ENCODE measurements around the gene SECISBP2L. TPM values are rescaled to one million over a fixed set of nuclear protein-coding genes. Genes with fewer than 3 reads are reported as not detected.
"Not testable (repeated sequence)": the region's sequence is repeated elsewhere in the genome, so short reads cannot be mapped to it uniquely, and the experiment has no call there.

The SECISBP2L gene
- total and polyA plus RNA-seq, 7 experiments from 2014 or later = 20.2 to 75.8 (median 51.8) TPM

- Histone ChIP-seq H3K27me3 (ENCODE audit: control insufficient read depth in 2 of 2, insufficient read depth in 2 of 2, low read length in 2 of 2) (no peaks in the 10 kb centered on the region), H3K4me1 (ENCODE audit: control insufficient read depth in 2 of 2, insufficient read depth in 2 of 2, low read length in 2 of 2) (no peaks in the 10 kb centered on the region), H3K4me3 (ENCODE audit: low read length) (no peak overlapping the region), H3K9me3 (ENCODE audit: control insufficient read depth in 2 of 3, low read length in 3 of 3) (no peaks in the 10 kb centered on the region), H3K36me3 (ENCODE audit: control insufficient read depth in 2 of 3, insufficient read depth in 3 of 3, low read length in 3 of 3) (no peaks in the 10 kb centered on the region), H3K27ac (ENCODE audit: low read depth, low read length) (no peak overlapping the region)
- DNase-seq = no peak
- no peak for ATAC-seq
- CTCF ChIA-PET = no interaction called here
- Mint-ChIP-seq H3K4me3 (no peak overlapping the region), H3K36me3 (peaks cover 0 to 3% (median 0%) of the 10 kb centered on the region in 5 donors), H3K9me3 (no peaks in the 10 kb centered on the region), H3K27me3 (peaks cover 0 to 12% (median 4%) of the 10 kb centered on the region in 5 donors), H3K4me1 (no peaks in the 10 kb centered on the region), H3K27ac (no peak overlapping the region)
- POLR2A ChIA-PET = interaction anchor here (0.6 kb wide), 1 partner anchor 32 kb away, joined by 3 read pairs; no protein-coding TSS in a partner anchor
- intact Hi-C loops (cut with micrococcal nuclease) = no loop called here
These were observed 37.4 kb upstream of the SECISBP2L start for GRCh38 chr15:49083401-49084284.

- H3K27me3 ChIP-seq (ENCODE audit: control insufficient read depth in 2 of 2, insufficient read depth in 2 of 2, low read length in 2 of 2) = no peaks in the 10 kb centered on the region
- Mint-ChIP-seq H3K27ac (no peak overlapping the region), H3K9me3 (no peaks in the 10 kb centered on the region), H3K27me3 (peaks cover 0 to 12% (median 4%) of the 10 kb centered on the region in 5 donors), H3K36me3 (peaks cover 0 to 3% (median 0%) of the 10 kb centered on the region in 5 donors), H3K4me3 (no peak overlapping the region), H3K4me1 (no peaks in the 10 kb centered on the region)
- no peak overlapping the region for H3K27ac ChIP-seq (ENCODE audit: low read depth, low read length)
- no peaks in the 10 kb centered on the region for H3K36me3 ChIP-seq (ENCODE audit: control insufficient read depth in 2 of 3, insufficient read depth in 3 of 3, low read length in 3 of 3)
- intact Hi-C loops (cut with micrococcal nuclease) = no loop called here
- CTCF ChIA-PET = no interaction called here
- H3K4me3 ChIP-seq (ENCODE audit: low read length) = no peak overlapping the region
- H3K9me3 ChIP-seq (ENCODE audit: control insufficient read depth in 2 of 3, low read length in 3 of 3) = no peaks in the 10 kb centered on the region
- ATAC-seq = no peak
- POLR2A ChIA-PET = interaction anchor here (0.6 kb wide), 1 partner anchor 32 kb away, joined by 3 read pairs; no protein-coding TSS in a partner anchor
- DNase-seq = no peak
- H3K4me1 ChIP-seq (ENCODE audit: control insufficient read depth in 2 of 2, insufficient read depth in 2 of 2, low read length in 2 of 2) = no peaks in the 10 kb centered on the region
These were observed 36.7 kb upstream of the SECISBP2L start for GRCh38 chr15:49082960-49083359.

GRCh38 chr15:49079340-49080039 lies 33.2 kb upstream of the SECISBP2L start:
- no peak overlapping the region for H3K27ac ChIP-seq (ENCODE audit: low read depth, low read length)
- Mint-ChIP-seq H3K27me3 (peaks cover 0 to 6% (median 0%) of the 10 kb centered on the region in 5 donors), H3K36me3 (peaks cover 0 to 3% (median 0%) of the 10 kb centered on the region in 5 donors), H3K27ac (no peak overlapping the region), H3K4me3 (no peak overlapping the region), H3K4me1 (no peaks in the 10 kb centered on the region), H3K9me3 (peaks cover 0 to 3% (median 0%) of the 10 kb centered on the region in 11 donors)
- H3K9me3 ChIP-seq (ENCODE audit: control insufficient read depth in 2 of 3, low read length in 3 of 3) = no peaks in the 10 kb centered on the region
- H3K27me3 ChIP-seq (ENCODE audit: control insufficient read depth in 2 of 2, insufficient read depth in 2 of 2, low read length in 2 of 2) = no peaks in the 10 kb centered on the region
- no peak overlapping the region for H3K4me3 ChIP-seq (ENCODE audit: low read length)
- H3K4me1 ChIP-seq (ENCODE audit: control insufficient read depth in 2 of 2, insufficient read depth in 2 of 2, low read length in 2 of 2) = no peaks in the 10 kb centered on the region
- no peak for ATAC-seq
- ChIA-PET CTCF (no interaction called here), POLR2A (no interaction called here)
- intact Hi-C loops (cut with micrococcal nuclease) = no loop called here
- no peaks in the 10 kb centered on the region for H3K36me3 ChIP-seq (ENCODE audit: control insufficient read depth in 2 of 3, insufficient read depth in 3 of 3, low read length in 3 of 3)
- no peak for DNase-seq

GRCh38 chr15:49075881-49076280 lies 29.6 kb upstream of the SECISBP2L start:
- no peak for DNase-seq
- no peak for ATAC-seq
- Histone ChIP-seq H3K4me1 (ENCODE audit: control insufficient read depth in 2 of 2, insufficient read depth in 2 of 2, low read length in 2 of 2) (no peaks in the 10 kb centered on the region), H3K27me3 (ENCODE audit: control insufficient read depth in 2 of 2, insufficient read depth in 2 of 2, low read length in 2 of 2) (no peaks in the 10 kb centered on the region), H3K36me3 (ENCODE audit: control insufficient read depth in 2 of 3, insufficient read depth in 3 of 3, low read length in 3 of 3) (no peaks in the 10 kb centered on the region), H3K27ac (ENCODE audit: low read depth, low read length) (no peak overlapping the region), H3K9me3 (ENCODE audit: control insufficient read depth in 2 of 3, low read length in 3 of 3) (no peaks in the 10 kb centered on the region), H3K4me3 (ENCODE audit: low read length) (no peak overlapping the region)
- CTCF ChIA-PET = no interaction called here
- Mint-ChIP-seq H3K9me3 (peaks cover 0 to 5% (median 0%) of the 10 kb centered on the region in 11 donors), H3K4me3 (no peak overlapping the region), H3K36me3 (no peaks in the 10 kb centered on the region), H3K27me3 (peaks cover 6 to 21% (median 18%) of the 10 kb centered on the region in 5 donors), H3K4me1 (no peaks in the 10 kb centered on the region), H3K27ac (no peak overlapping the region)
- POLR2A ChIA-PET = no interaction called here
- intact Hi-C loops (cut with micrococcal nuclease) = no loop called here

GRCh38 chr15:49074589-49075287 lies 28.5 kb upstream of the SECISBP2L start:
- H3K27me3 ChIP-seq (ENCODE audit: control insufficient read depth in 2 of 2, insufficient read depth in 2 of 2, low read length in 2 of 2); H3K9me3 Mint-ChIP-seq; POLR2A ChIA-PET; H3K9me3 ChIP-seq (ENCODE audit: control insufficient read depth in 2 of 3, low read length in 3 of 3); H3K27ac ChIP-seq (ENCODE audit: low read depth, low read length); H3K4me3 Mint-ChIP-seq; DNase-seq; H3K36me3 ChIP-seq (ENCODE audit: control insufficient read depth in 2 of 3, insufficient read depth in 3 of 3, low read length in 3 of 3); ATAC-seq; H3K4me3 ChIP-seq (ENCODE audit: low read length); H3K27ac Mint-ChIP-seq; H3K4me1 ChIP-seq (ENCODE audit: control insufficient read depth in 2 of 2, insufficient read depth in 2 of 2, low read length in 2 of 2); intact Hi-C loops (cut with micrococcal nuclease); H3K4me1 Mint-ChIP-seq; H3K36me3 Mint-ChIP-seq; CTCF ChIA-PET: not testable (repeated sequence)
- H3K27me3 Mint-ChIP-seq = peaks cover 7 to 25% (median 23%) of the 10 kb centered on the region in 5 donors

- Mint-ChIP-seq H3K4me1 (peaks cover 0 to 7% (median 3%) of the 10 kb centered on the region in 7 donors), H3K9me3 (peaks cover 0 to 2% (median 0%) of the 10 kb centered on the region in 11 donors), H3K27ac (no peak overlapping the region), H3K36me3 (peaks cover 0 to 6% (median 0%) of the 10 kb centered on the region in 5 donors), H3K27me3 (peaks cover 8 to 33% (median 13%) of the 10 kb centered on the region in 5 donors), H3K4me3 (peak overlapping the region in 1 of 10 donors; percentile 14)
- Histone ChIP-seq H3K27me3 (ENCODE audit: control insufficient read depth in 2 of 2, insufficient read depth in 2 of 2, low read length in 2 of 2) (no peaks in the 10 kb centered on the region), H3K36me3 (ENCODE audit: control insufficient read depth in 2 of 3, insufficient read depth in 3 of 3, low read length in 3 of 3) (no peaks in the 10 kb centered on the region), H3K4me1 (ENCODE audit: control insufficient read depth in 2 of 2, insufficient read depth in 2 of 2, low read length in 2 of 2) (peaks cover 0 to 36% of the 10 kb centered on the region in 2 donors), H3K9me3 (ENCODE audit: control insufficient read depth in 2 of 3, low read length in 3 of 3) (no peaks in the 10 kb centered on the region), H3K4me3 (ENCODE audit: low read length) (no peak overlapping the region), H3K27ac (ENCODE audit: low read depth, low read length) (no peak overlapping the region)
- CTCF ChIA-PET = no interaction called here
- ATAC-seq = no peak
- intact Hi-C loops (cut with micrococcal nuclease) = no loop called here
- POLR2A ChIA-PET = interaction anchor here (0.7 kb wide), 1 partner anchor 27 kb away, joined by 3 read pairs; no protein-coding TSS in a partner anchor
- DNase-seq = no peak
These were observed 20.1 kb upstream of the SECISBP2L start for GRCh38 chr15:49066372-49066771.
